IMR-90 (cell line): Measurements from ENCODE around the gene MAPKAP1. TPM values are rescaled to one million over a fixed set of nuclear protein-coding genes. Genes with fewer than 3 reads are reported as not detected.

Experiments
- ATAC-seq: fragments of 200-7000 bp; cut with Tn5 transposase; 2 replicates; pipeline ENCODE4 v1.9.1; 2020; ENCODE audit warnings: low read depth, mild to moderate bottlenecking, moderate library complexity
- BruUV-seq: library from RNA; stranded (reverse); fragments of 400-500 nt; replicated peaks from 2 replicates; lab custom pipeline; 2021; lab: Mats Ljungman, UMichigan
- CTCF ChIA-PET: fragments of 300-600 bp; formaldehyde crosslinking; extraction: SDS; loops from one replicate; lab custom pipeline; 2021; ENCODE audit warnings: antibody characterized with exemption; lab: Yijun Ruan, JAX
- POLR2A ChIA-PET: fragments of 300-600 bp; sonication (Branson Sonifier 250); formaldehyde crosslinking; loops from one replicate; lab custom pipeline; 2022; ENCODE audit warnings: antibody characterized with exemption; ENCODE audit not compliant: unreplicated experiment; lab: Charles Lee
- DNase-seq: peaks from one replicate; pipeline ENCODE4 v3.0.0; 2013
- H2AFZ ChIP-seq: replicated peaks from 2 replicates; pipeline ENCODE3; 2013; ENCODE audit warnings: low read length, mild to moderate bottlenecking; ENCODE audit not compliant: poor library complexity
- H2AK5ac ChIP-seq: 2 replicates; pipeline ENCODE4 v1.6.1; 2013; ENCODE audit warnings: low read depth, low read length, inconsistent platforms
- H2AK9ac ChIP-seq: replicated peaks from 2 replicates; pipeline ENCODE3; 2013; ENCODE audit warnings: mild to moderate bottlenecking, low read depth, low read length, moderate library complexity; ENCODE audit not compliant: poor library complexity
- H2BK120ac ChIP-seq: 2 replicates; pipeline ENCODE4 v1.6.1; 2013; ENCODE audit warnings: low read depth, low read length, inconsistent platforms
- H2BK15ac ChIP-seq: 3 replicates; pipeline ENCODE4 v1.6.1; 2013; ENCODE audit warnings: low read depth, low read length, inconsistent platforms
- H2BK20ac ChIP-seq: 2 replicates; pipeline ENCODE4 v1.6.1; 2013; ENCODE audit warnings: low read depth, mild to moderate bottlenecking, inconsistent platforms, low read length, moderate library complexity
- H2BK5ac ChIP-seq: 2 replicates; pipeline ENCODE4 v1.6.1; 2013; ENCODE audit warnings: mild to moderate bottlenecking, low read depth, low read length, inconsistent platforms; ENCODE audit not compliant: poor library complexity, severe bottlenecking
- H3K14ac ChIP-seq: replicated peaks from 2 replicates; pipeline ENCODE4 v1.6.1; 2013; ENCODE audit warnings: low read depth, low read length, inconsistent platforms
- H3K18ac ChIP-seq: 2 replicates; pipeline ENCODE4 v1.6.1; 2013; ENCODE audit warnings: low read depth, low read length, control low read depth
- H3K23ac ChIP-seq: 2 replicates; pipeline ENCODE4 v1.6.1; 2013; ENCODE audit warnings: low read depth, low read length, inconsistent platforms
- H3K27ac ChIP-seq: 2 replicates; pipeline ENCODE4 v1.5.1; 2013; ENCODE audit warnings: mild to moderate bottlenecking, control low read depth, low read length; ENCODE audit not compliant: insufficient read depth
- H3K27me3 ChIP-seq: 2 replicates; pipeline ENCODE4 v1.6.1; 2013; ENCODE audit warnings: low read length; ENCODE audit not compliant: control insufficient read depth, insufficient read depth
- H3K36me3 ChIP-seq: 2 replicates; pipeline ENCODE4 v1.6.1; 2013; ENCODE audit warnings: low read length, mixed read lengths; ENCODE audit not compliant: control insufficient read depth, insufficient read depth
- H3K4ac ChIP-seq: 2 replicates; pipeline ENCODE4 v1.6.1; 2013; ENCODE audit warnings: low read depth, low read length, inconsistent platforms
- H3K4me1 ChIP-seq: 2 replicates; pipeline ENCODE4 v1.6.1; 2013; ENCODE audit warnings: low read length, mixed read lengths; ENCODE audit not compliant: control insufficient read depth, insufficient read depth
- H3K4me2 ChIP-seq: 2 replicates; pipeline ENCODE4 v1.6.1; 2013; ENCODE audit warnings: low read depth, mild to moderate bottlenecking, control low read depth, low read length, moderate library complexity
- H3K4me3 ChIP-seq: 2 replicates; pipeline ENCODE4 v1.5.1; 2013; ENCODE audit warnings: low read depth, mild to moderate bottlenecking, control low read depth, low read length, moderate library complexity; ENCODE audit not compliant: insufficient read depth
- H3K56ac ChIP-seq: 2 replicates; pipeline ENCODE4 v1.6.1; 2013; ENCODE audit warnings: low read length, inconsistent platforms; ENCODE audit not compliant: insufficient read depth; ENCODE audit errors: extremely low read depth
- H3K79me1 ChIP-seq, 2 experiments: 2 replicates each; pipeline ENCODE4 v1.6.1; 2013; ENCODE audit warnings: low read length in 2 of 2, inconsistent platforms in 1 of 2, low read depth in 1 of 2
- H3K9ac ChIP-seq: 2 replicates; pipeline ENCODE4 v1.6.1; 2013; ENCODE audit warnings: low read depth, low read length, control low read depth
- H3K9me1 ChIP-seq: 2 replicates; pipeline ENCODE4 v1.6.1; 2013; ENCODE audit warnings: low read length, inconsistent platforms; ENCODE audit not compliant: insufficient read depth
- H3K9me3 ChIP-seq: 2 replicates; pipeline ENCODE4 v1.6.1; 2013; ENCODE audit warnings: low read length; ENCODE audit not compliant: control insufficient read depth, insufficient read depth
- H4K20me1 ChIP-seq: 2 replicates; pipeline ENCODE4 v1.6.1; 2013; ENCODE audit warnings: low read length, inconsistent platforms; ENCODE audit not compliant: insufficient read depth
- H4K5ac ChIP-seq: 2 replicates; pipeline ENCODE4 v1.6.1; 2013; ENCODE audit warnings: mild to moderate bottlenecking, low read depth, low read length, control low read depth
- H4K8ac ChIP-seq, 2 experiments: 2 replicates each; pipeline ENCODE4 v1.6.1; 2013; ENCODE audit warnings: low read depth in 2 of 2, low read length in 2 of 2, control low read depth in 1 of 2, inconsistent platforms in 1 of 2
- H4K91ac ChIP-seq: 2 replicates; pipeline ENCODE4 v1.6.1; 2013; ENCODE audit warnings: low read depth, low read length, inconsistent platforms; ENCODE audit not compliant: insufficient read depth
- BHLHE40 ChIP-seq: fragments of 150-350 bp; IDR thresholded peaks from 2 replicates; pipeline ENCODE4 v1.6.1; 2016; ENCODE audit warnings: mild to moderate bottlenecking, low read depth, low read length
- MAFK ChIP-seq: IDR thresholded peaks from 2 replicates; pipeline ENCODE4 v1.6.1; 2012; ENCODE audit warnings: low read depth, low read length, improper control_type of control experiment
- MAZ ChIP-seq: IDR thresholded peaks from 2 replicates; pipeline ENCODE4 v1.6.1; 2012; ENCODE audit warnings: low read depth, mild to moderate bottlenecking, low read length, improper control_type of control experiment, moderate library complexity, borderline replicate concordance
- POLR2A ChIP-seq: IDR thresholded peaks from 2 replicates; pipeline ENCODE4 v1.6.1; 2012; ENCODE audit warnings: mild to moderate bottlenecking, low read depth, low read length
- WGBS, 2 experiments: methylation state at CpG; one replicate each; pipeline versions ENCODE4 v1.1.5 to v1.1.7; 2013; ENCODE audit warnings: missing lambda C conversion rate in 2 of 2; ENCODE audit not compliant: insufficient read length in 1 of 2; ENCODE audit errors: extremely low coverage in 2 of 2; 5-methylcytosine and 5-hydroxymethylcytosine counted together
- dilution Hi-C: fragments of 300-500 bp; cut with HindIII; formaldehyde crosslinking; loops from one replicate; pipeline ENCODE4 v1.14.3; 2018; ENCODE audit warnings: low sequenced_read_pairs; ENCODE audit not compliant: unreplicated experiment
- in situ Hi-C: fragments of 300-500 bp; cut with MboI; formaldehyde crosslinking; loops from 3 replicates; pipeline ENCODE4 v1.14.3; 2019; ENCODE audit warnings: low sequenced_read_pairs, inconsistent platforms, mixed read lengths
- intact Hi-C: fragments of 100-400 bp; cut with micrococcal nuclease; formaldehyde crosslinking; loops from 2 replicates; pipeline ENCODE4 v1.10.0; 2022
- polyA plus RNA-seq, 3 experiments: library from polyadenylated mRNA; depleted of rRNA; stranded (reverse); fragments of >200 nt; gene quantifications; 2 replicates each; pipeline ENCODE4 v1.2.3, GENCODE V29; 2012; ENCODE audit warnings: low replicate concordance in 1 of 3
- total RNA-seq: library from RNA; depleted of rRNA; stranded (reverse); fragments of >200 nt; gene quantifications from 2 replicates; pipeline ENCODE4 v1.2.3, GENCODE V29; 2012
- TF ChIP-seq, protein P1 (sequence below): fragments of 150-350 bp; IDR thresholded peaks from 2 replicates; pipeline ENCODE4 v1.6.1; 2016; ENCODE audit warnings: low read depth, mild to moderate bottlenecking, low read length, moderate library complexity, borderline replicate concordance

MAPKAP1 gene
- total and polyA plus RNA-seq, 2 of the 4 experiments (the other 2 are of a cell fraction) = 87.2 to 158 TPM

- WGBS, 2 experiments = no CpG with 5 or more reads among the region's 6 CpGs
- intact Hi-C loops = no loop called here
- TF ChIP-seq BHLHE40 (no peak), POLR2A (no peak), MAZ (no peak), MAFK (no peak)
- TF ChIP-seq, protein P1, sequence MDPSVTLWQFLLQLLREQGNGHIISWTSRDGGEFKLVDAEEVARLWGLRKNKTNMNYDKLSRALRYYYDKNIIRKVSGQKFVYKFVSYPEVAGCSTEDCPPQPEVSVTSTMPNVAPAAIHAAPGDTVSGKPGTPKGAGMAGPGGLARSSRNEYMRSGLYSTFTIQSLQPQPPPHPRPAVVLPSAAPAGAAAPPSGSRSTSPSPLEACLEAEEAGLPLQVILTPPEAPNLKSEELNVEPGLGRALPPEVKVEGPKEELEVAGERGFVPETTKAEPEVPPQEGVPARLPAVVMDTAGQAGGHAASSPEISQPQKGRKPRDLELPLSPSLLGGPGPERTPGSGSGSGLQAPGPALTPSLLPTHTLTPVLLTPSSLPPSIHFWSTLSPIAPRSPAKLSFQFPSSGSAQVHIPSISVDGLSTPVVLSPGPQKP = no peak
- no peak for DNase-seq
- no peak overlapping the region for H3K56ac ChIP-seq
- no peak overlapping the region for H3K27ac ChIP-seq
- H3K4ac ChIP-seq = no peak overlapping the region
- no peak overlapping the region for H3K4me3 ChIP-seq
- ChIA-PET POLR2A (no interaction called here), CTCF (no interaction called here)
- no peaks in the 10 kb centered on the region for H3K27me3 ChIP-seq
- no peak overlapping the region for H2AFZ ChIP-seq
- no peak overlapping the region for H2BK15ac ChIP-seq
- peak overlapping the region; percentile 51; the same call in 1 of the 2 replicates for H3K4me2 ChIP-seq
- peaks cover 23% of the 10 kb centered on the region for H3K4me1 ChIP-seq
- no peak overlapping the region for H4K8ac ChIP-seq
- no peak overlapping the region for H2BK5ac ChIP-seq
- no peak overlapping the region for H3K23ac ChIP-seq
- no peak for ATAC-seq
- H3K79me1 ChIP-seq = peaks cover 41 to 81% of the 10 kb centered on the region in 2 experiments
- no peak overlapping the region for H2AK9ac ChIP-seq
- no TSS peak for BruUV-seq
- no peak overlapping the region; the same call in 1 of the 2 replicates for H2AK5ac ChIP-seq
- no peaks in the 10 kb centered on the region for H3K9me3 ChIP-seq
- no peaks in the 10 kb centered on the region for H4K20me1 ChIP-seq
- no peak overlapping the region for H2BK20ac ChIP-seq
- H3K9ac ChIP-seq = no peak overlapping the region
- H4K5ac ChIP-seq = 0 out of 2 replicates have a peak overlapping the region, but pooled peaks have one; percentile 36
- H4K91ac ChIP-seq = 0 out of 2 replicates have a peak overlapping the region, but pooled peaks have one; percentile 1
- dilution Hi-C loops = no loop called here
- in situ Hi-C loops = no loop called here
- H2BK120ac ChIP-seq = no peak overlapping the region
- H3K9me1 ChIP-seq = peaks cover 8% of the 10 kb centered on the region
- H3K36me3 ChIP-seq = peaks cover 5% of the 10 kb centered on the region
- no peak overlapping the region for H3K18ac ChIP-seq
- no peak overlapping the region for H3K14ac ChIP-seq
Measured at GRCh38 chr9:125652759-125653158, 54.2 kb downstream of the MAPKAP1 start.
